Activated CD4-positive, alpha-beta T cell treated with anti-CD3 and anti-CD28 coated beads, Interleukin-2, amount 50 U/mL, for 4 hours (primary cell): ENCODE results near the gene CABLES2.
"Not testable (repeated sequence)": the region's sequence is repeated elsewhere in the genome, so short reads cannot be mapped to it uniquely, and the experiment has no call there.

Source experiments
- DNase-seq, 2 experiments: peaks; one replicate each; pipeline ENCODE4 v3.0.0-alpha.2; 2020

The CABLES2 gene

DNA sequence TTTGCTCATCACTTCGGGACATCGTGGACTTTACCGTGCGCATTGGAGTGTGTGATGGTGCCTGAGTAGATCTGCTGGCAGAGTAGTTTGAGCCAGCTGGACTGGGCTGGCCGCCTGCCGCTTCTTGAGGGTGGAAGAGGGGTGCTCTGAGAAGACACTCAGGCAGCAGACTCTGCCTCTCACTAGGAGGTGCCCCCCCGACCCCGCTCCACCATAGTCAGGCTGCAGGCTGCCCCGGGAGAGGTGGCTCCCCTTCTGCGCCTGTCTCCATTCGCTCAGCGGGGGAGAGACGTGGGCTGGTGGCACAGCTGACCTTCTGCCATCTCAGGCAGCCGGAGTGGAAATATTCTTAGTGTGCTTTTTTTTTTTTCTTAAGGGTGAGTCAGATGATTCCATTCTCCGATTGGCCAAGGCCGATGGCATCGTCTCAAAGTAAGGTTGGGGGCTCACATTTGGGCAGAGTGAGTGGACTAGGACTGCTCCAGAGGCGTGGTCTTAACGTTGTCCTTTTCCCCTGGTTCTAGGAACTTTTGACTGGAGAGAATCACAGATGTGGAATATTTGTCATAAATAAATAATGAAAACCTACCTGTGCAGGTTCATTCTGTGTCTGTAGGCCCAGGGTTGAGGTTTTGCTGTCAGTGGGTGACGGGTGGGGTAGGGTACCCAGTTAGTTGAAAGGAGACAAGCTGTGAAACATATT lies 19.0 kb downstream of the CABLES2 start:
- DNase-seq: peak; percentile 25 to 37

DNA sequence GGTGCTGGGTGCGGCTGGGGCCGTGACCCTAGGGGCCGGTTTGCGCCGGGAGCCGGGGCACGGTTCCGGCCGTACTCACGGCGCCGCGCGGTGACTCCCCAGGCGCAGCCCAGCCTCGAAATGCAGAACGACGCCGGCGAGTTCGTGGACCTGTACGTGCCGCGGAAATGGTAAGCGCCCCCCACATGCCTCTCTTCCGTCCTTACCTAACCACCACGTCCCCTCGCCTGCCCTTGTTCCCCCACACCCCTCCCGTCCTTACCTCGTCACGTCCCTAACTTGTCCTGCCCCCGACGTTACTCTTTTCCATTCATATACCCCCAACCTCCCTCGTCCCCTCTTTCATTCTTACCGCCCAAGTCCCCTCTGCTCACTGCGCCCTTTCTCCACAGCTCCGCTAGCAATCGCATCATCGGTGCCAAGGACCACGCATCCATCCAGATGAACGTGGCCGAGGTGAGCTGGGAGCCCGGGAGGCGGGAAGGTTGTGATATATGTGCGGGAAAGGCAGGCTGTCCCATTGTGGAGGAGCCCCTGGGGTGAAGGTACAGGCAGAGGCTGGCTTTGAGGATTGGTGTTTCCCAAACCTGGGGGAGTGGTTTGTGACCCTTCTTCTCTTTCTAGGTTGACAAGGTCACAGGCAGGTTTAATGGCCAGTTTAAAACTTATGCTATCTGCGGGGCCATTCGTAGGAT lies 19.7 kb downstream of the CABLES2 start:
- peak in 1 of 2 experiments; percentile 17 for DNase-seq

DNA sequence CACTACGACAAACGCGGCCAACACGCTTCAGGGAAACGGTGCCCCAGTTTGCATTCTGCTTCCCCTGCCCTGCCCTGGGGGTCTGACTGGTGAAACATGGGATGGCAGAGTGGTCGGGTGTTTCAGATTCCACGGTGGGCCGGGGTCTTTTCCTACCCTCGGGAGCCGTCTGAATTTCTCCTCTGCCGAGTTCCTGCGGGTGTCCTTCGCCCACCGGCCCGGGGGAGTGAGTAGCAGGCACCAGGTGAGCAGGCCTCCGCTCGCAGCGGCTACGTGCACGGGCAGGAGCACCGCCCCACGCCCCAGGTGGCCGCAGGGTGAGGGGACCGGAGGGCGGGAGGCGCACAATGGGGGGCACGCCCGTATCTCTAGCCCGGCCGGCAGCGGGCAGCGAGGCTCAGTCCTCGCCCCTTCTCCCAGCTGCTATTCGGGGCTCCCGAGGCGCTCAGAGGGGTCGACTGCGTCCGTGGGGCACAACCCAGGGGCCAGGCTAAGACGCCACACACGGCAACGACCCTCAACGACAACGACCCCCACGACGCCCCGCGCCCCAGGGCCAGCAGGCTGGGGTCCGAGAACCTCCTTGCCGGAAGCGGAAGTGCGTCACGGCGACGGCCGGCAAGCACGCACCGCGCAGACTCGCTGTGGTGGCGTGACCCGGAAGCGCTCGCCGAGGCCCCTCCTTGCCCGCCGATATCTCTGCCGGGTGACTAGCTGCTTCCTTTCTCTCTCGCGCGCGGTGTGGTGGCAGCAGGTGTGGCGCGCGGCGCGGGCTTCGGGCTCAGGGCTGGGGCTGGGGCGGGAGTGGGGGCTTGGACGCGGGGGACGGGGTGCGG lies 20.5 kb downstream of the CABLES2 start, which contains the start of gene RPS21:
RPS21 (plus strand) TSS at position 721 of the 836 bp plus-strand sequence. CDS start 236 bp downstream, outside the sequence.
- peak; percentile 89 to 91 for DNase-seq

GRCh38 chr20:62382306-62383198 lies 24.5 kb downstream of the CABLES2 start:
- DNase-seq: peak; percentile 75 to 76

- DNase-seq: no peak
Observed at GRCh38 chr20:62381842-62382241, 25.2 kb downstream of the CABLES2 start.

GRCh38 chr20:62381202-62381797 lies 25.8 kb downstream of the CABLES2 start:
- DNase-seq: no peak

DNA sequence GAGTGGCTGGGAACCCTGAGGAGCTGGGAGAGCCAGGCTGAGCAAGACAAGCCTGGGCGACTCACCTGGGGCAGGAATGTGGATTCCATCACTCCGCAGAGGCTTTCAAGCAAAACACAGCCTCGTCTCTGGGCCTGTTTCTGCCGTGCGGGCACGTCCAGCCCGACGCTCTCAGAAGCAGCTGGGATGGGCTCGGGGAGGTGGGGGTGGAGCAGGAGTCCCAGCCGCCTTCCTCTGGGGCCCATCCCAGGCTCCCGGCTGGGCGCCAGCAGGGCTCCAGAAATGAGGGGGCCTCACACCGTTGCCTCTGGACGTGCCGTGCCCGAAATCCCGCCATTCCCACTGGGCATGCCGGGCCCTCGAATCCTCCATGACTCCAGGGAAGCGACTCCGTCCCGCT lies 28.9 kb downstream of the CABLES2 start:
- no peak for DNase-seq

DNA sequence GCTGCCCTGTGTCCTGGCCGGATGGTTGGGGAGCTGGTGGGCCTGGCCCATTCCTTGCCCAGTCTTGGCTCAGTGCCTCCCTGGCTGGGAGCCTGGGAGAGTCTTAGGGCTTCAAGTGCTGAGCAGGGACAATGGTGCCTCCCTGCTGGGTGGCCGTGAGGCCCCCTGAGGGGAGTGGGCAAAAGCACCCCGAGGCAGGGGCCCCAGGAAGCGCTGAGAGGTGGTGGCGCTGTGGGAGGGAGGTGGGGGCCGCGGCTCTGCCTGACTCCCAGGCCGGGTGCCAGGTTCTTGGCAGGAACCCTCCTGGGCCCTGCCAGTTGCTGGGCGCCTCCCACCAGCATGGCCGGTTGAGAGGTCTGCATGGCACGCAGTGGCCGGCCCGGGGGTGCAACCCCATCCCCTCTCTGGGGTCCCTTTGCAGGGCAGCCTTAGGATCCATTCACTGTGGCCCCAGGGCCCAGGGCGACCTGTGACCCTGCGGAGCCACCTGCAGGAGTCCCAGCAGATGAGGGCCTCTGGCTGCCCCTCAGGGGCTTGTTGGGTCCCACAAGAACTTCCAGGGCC lies 29.4 kb downstream of the CABLES2 start:
- no peak for DNase-seq

GRCh38 chr20:62377064-62377461 lies 30.0 kb downstream of the CABLES2 start:
- DNase-seq: no peak

DNA sequence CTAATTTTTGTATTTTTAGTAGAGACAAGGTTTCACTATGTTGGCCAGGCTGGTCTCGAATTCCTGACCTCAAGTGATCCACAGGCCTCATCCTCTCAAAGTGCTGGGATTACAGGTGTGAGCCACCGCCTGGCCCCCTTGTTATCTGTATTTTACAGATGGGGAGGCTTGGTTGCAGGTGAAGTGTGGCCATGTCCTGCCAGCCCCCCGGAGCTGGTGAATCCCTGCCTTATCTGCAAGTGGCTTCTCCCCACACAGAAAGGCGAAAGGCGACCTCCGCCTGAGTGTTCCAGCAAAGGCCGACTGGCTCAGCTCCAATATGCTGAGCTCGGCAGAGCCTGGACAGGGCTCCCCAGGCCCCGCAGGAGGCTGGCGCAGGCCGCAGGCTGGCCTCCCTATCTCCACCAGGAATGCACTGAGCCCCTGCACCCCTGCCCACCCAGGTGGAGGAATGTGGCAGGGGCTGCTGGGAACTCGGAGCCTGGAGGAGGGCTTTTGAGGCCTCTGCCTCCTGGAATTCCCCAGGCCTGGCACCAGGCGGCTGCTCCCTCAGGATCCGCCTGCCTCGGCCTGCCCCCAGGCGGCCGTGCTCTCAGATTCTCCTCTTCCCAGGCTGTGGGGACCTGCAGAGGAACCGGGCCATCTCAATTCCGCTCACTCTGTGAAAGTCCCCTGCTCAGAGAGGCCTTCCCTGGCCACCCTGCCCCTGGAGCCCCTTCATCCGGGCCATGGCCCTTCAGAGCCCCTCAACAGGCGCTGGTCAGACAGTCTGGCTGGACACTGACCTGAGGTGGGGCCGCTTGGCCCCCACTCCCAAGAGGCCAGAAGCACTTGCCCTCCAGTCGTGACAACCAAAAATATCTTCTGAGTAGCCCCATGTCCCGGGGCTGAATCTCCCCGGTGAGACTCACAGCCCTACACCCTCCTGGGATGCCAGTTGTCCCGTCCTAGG lies 30.7 kb downstream of the CABLES2 start:
- DNase-seq: no peak

GRCh38 chr20:62374331-62375152 lies 32.5 kb downstream of the CABLES2 start:
- no peak for DNase-seq

GRCh38 chr20:62373631-62374179 lies 33.4 kb downstream of the CABLES2 start:
- not testable (repeated sequence) for DNase-seq

DNA sequence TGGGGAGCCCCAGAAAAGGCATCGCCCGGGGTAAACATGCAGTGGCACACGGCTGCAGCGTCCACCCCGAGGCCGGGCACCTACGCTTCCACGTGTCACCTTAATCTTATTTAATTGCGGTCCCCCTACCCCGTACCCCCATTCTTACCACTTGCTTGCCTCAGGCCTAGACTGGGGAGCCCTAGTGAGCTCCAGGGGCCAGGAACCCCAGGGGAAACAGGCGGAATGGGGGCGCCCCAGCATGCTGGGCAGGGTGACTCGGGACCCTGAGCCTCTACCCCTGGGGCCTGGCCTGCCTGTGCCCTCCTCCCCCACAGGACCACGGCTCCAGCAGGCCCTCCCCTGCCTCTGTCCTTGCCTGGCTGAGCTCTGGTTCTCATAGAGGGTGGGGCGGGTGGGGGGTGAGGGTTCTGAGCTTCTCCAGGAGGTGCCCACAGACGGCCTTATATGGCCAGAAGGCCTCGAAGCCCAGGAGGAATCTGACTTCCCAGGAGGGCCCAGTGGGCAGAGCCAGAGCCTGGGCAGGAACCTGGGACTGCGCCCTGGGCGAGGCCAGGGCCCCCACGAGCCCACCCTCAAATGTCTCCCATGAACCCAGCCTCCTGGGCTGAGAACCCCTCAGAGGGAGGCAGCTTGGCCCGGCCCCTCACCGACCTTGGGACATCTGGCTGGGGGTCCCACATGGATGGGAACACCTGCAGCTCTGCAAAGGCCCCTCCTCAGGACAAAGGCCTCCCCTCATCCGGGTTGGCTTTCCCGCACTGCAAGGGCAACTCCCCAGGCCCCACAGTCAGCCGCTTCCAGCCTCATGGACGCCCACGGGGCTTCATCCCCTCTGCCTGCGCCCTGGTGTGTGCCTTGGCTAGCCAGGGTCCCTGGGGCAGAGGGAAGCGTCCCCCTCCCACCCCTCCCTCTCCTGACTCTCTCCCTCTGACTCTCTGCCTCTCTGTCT lies 34.8 kb downstream of the CABLES2 start:
- no peak for DNase-seq

- no peak for DNase-seq
Observed at GRCh38 chr20:62371588-62372041, 35.5 kb downstream of the CABLES2 start.

DNA sequence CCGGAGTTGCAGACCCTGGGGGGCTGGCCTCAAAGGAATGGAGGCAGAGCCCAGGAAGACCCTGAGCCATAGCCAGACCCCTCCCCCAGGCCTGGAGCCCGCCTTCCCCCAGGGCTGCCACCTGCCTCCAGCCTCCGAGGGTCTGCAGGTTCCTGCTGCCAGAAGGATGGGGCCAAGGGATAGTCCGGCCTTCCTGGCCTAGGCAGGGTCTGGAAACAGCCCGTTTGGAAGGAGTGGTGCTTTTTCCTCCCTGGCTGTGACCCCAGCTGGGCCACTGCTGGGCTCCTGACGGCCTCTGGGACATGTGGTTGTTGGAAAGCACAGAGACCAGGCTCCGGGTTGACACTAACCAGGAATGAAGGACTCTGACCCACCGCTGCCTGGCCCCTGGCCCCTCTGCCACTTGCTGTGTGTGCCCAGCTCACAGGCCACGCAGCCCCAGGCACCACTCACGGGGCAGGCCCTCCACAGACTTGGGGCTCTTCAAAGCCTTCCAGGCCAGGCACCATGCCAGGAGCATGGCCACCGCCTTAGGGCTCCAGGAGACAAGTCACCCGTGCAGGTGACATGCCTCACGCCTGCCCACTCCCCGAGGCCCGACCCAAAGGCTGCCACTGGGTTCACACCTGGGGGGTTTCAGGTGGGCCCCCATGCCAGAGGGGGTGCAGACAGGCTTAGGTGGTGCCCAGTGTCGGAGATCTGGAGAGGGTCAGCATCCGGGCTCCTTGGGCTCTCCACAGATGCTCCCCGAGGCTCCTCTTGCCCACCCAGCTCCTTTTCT lies 36.1 kb downstream of the CABLES2 start:
- DNase-seq: no peak

- DNase-seq: no peak
Observed at GRCh38 chr20:62370115-62370806, 36.8 kb downstream of the CABLES2 start.

GRCh38 chr20:62369815-62370114 lies 37.3 kb downstream of the CABLES2 start:
- DNase-seq: no peak
